ENCODE results near the gene BEST2.

The BEST2 gene

DNA sequence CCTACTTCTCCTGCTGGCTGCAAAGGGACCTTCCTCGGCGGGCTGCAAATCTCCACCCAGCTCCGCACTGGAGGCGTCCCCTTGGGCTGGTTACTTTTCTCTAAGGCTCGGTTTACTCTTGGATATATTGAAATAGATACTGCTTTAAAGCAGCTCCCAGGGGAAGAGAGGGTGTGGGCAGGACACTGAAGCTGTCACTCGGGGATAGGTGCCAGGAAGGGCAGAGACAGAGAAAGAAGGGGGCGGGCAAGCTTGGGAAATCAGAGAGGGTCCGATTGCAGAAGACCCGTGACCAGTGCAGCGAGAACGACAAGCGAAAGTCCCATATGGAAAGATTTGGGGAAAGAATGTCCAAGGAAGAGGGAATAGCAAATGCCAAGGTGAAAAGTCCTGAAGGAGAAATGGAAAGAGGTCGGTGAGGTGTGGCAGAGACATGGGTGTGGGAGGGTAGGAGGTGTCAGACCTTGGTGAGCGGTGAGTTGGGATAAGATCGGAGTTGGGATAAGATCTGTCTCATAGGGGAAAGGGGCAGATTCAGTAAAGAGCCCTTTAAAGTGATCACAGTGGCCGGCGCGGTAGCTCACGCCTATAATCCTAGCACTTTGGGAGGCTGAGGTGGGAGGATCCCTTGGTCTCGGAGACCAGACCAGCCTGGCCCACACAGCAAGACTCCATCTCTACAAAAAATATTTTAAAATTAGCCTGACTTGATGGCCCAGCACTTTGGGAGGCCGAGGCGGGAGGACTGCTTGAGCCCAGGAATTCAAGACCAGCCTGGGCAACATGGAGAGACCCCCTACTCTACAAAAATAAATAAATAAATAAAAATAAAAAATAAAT, 50.9 kb downstream of the BEST2 start:
- no peak for DNase-seq

DNA sequence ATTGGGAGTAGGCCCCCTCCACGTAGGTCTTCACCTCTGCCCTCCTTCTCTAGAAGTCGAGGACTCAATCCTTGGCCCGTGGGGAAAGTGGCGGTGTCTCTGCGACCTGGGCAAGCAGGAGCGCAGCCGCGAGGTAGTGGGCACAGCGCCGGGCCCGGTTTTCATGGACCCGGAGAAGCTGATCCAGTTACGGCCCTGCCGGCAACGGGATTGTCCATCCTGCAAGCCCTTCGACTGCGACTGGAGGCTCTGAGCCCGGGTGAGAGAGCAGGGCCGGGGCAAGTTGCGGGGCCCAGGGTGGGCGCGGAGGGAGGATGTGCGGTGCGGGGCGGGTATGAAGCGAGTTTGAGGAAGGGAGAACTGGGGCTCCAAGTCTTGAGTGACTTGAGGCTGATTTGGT, 52.5 kb downstream of the BEST2 start:
- no peak for DNase-seq

DNA sequence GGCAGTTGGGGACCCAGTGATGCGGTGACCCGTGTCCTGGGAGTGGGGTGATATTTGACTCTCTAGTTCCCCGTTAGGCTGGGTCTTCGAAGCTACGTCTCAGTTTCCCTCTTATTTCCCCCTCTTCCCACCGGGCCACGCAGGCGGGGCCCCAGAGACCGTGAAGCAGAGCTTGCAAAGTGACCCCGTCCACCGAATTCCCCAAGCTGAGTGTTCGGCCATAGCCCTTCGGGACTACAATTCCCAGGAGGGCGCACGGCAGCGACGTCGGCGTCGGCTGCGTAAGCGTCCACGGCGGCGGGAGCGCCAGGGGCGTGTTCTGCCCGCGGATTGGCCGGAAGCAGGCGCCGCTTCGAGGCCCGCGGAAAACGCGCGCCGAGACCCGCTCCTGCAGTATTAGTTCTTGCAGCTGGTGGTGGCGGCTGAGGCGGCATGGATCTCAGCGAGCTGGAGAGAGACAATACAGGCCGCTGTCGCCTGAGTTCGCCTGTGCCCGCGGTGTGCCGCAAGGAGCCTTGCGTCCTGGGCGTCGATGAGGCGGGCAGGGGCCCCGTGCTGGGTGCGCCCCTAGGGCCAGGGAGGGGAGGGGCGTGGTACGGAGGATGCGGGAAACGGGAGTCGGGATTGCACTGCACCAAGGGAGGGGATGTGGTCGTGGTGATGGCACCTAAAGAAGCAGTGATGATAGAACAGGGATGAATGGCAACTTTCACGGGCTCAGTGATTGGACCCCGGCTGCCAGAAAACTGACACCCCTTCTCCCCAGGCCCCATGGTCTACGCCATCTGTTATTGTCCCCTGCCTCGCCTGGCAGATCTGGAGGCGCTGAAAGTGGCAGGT, 54.9 kb downstream of the BEST2 start, which contains the start of gene RNASEH2A:
Gene RNASEH2A, plus strand, starts transcription at position 343 of the 840 bp plus-strand sequence. Its CDS starts 90 bp downstream, at position 433.
- DNase-seq: peak; percentile 89

Measured in left hindlimb (tissue), 1 donor.